Astrocyte (in vitro differentiated cells and primary cell): Measurements from ENCODE around the gene RALB. TPM values are rescaled to one million over a fixed set of nuclear protein-coding genes. Genes with fewer than 3 reads are reported as not detected.
A peak's percentile ranks its signal among the peaks of the same experiment; 100 is the strongest.

Experiments
- DNase-seq: peaks from one replicate; pipeline ENCODE4 v3.0.0-alpha.2; 2010; ENCODE audit warnings: low read depth
- FAIRE-seq: peaks from 2 replicates; lab custom pipeline; 2011; peaks lifted over from hg19 to GRCh38; lab: Jason Lieb, UNC
- H2AFZ ChIP-seq: 2 replicates; pipeline ENCODE4 v1.6.0; 2012; ENCODE audit warnings: low read depth, low read length, inconsistent platforms
- H3K27ac ChIP-seq: 2 replicates; pipeline ENCODE4 v1.5.1; 2011; ENCODE audit warnings: low read depth, low read length, inconsistent platforms
- H3K27me3 ChIP-seq: 2 replicates; pipeline ENCODE4 v1.6.0; 2011; ENCODE audit warnings: low read length, inconsistent platforms; ENCODE audit not compliant: insufficient read depth
- H3K36me3 ChIP-seq: 2 replicates; pipeline ENCODE4 v1.5.1; 2011; ENCODE audit warnings: low read length, inconsistent platforms; ENCODE audit not compliant: insufficient read depth
- H3K4me1 ChIP-seq: 2 replicates; pipeline ENCODE4 v1.5.1; 2011; ENCODE audit warnings: low read length, inconsistent platforms; ENCODE audit not compliant: insufficient read depth
- H3K4me2 ChIP-seq: 2 replicates; pipeline ENCODE4 v1.6.0; 2012; ENCODE audit warnings: low read length, inconsistent platforms
- H3K4me3 ChIP-seq: 2 replicates; pipeline ENCODE4 v1.5.1; 2011; ENCODE audit warnings: low read depth, mild to moderate bottlenecking, low read length, inconsistent platforms; ENCODE audit not compliant: insufficient read depth
- H3K79me2 ChIP-seq: 2 replicates; pipeline ENCODE4 v1.6.0; 2012; ENCODE audit warnings: mild to moderate bottlenecking, low read length, inconsistent platforms; ENCODE audit not compliant: insufficient read depth
- H3K9ac ChIP-seq: 2 replicates; pipeline ENCODE4 v1.6.0; 2012; ENCODE audit warnings: mild to moderate bottlenecking, low read length, inconsistent platforms
- H3K9me3 ChIP-seq: 2 replicates; pipeline ENCODE4 v1.5.1; 2012; ENCODE audit warnings: low read depth, mild to moderate bottlenecking, low read length, inconsistent platforms; ENCODE audit not compliant: insufficient read depth
- H4K20me1 ChIP-seq: 2 replicates; pipeline ENCODE4 v1.6.0; 2012; ENCODE audit warnings: low read length, inconsistent platforms; ENCODE audit not compliant: insufficient read depth
- H3K27ac Mint-ChIP-seq: one replicate; pipeline ENCODE4 v1.8.0; 2021; ENCODE audit warnings: mild to moderate bottlenecking, mixed read lengths; ENCODE audit not compliant: unreplicated experiment
- H3K27me3 Mint-ChIP-seq: one replicate; pipeline ENCODE4 v1.8.0; 2021; ENCODE audit warnings: low read depth, mixed read lengths; ENCODE audit not compliant: unreplicated experiment
- H3K36me3 Mint-ChIP-seq: one replicate; pipeline ENCODE4 v1.8.0; 2021; ENCODE audit warnings: low read depth, mixed read lengths; ENCODE audit not compliant: unreplicated experiment
- H3K4me1 Mint-ChIP-seq: one replicate; pipeline ENCODE4 v1.8.0; 2021; ENCODE audit warnings: low read depth, mixed read lengths; ENCODE audit not compliant: unreplicated experiment
- H3K4me3 Mint-ChIP-seq: one replicate; pipeline ENCODE4 v1.8.0; 2021; ENCODE audit warnings: mild to moderate bottlenecking, moderate library complexity, mixed read lengths; ENCODE audit not compliant: unreplicated experiment
- H3K9me3 Mint-ChIP-seq: one replicate; pipeline ENCODE4 v1.8.0; 2021; ENCODE audit warnings: mild to moderate bottlenecking, mixed read lengths; ENCODE audit not compliant: unreplicated experiment
- CTCF ChIP-seq: IDR thresholded peaks from 2 replicates; pipeline ENCODE4 v1.5.1; 2011; ENCODE audit warnings: low read depth, mild to moderate bottlenecking, inconsistent platforms, low read length, moderate library complexity; ENCODE audit not compliant: insufficient read depth
- EZH2 ChIP-seq: IDR thresholded peaks from 2 replicates; pipeline ENCODE4 v1.6.1; 2012; ENCODE audit warnings: mild to moderate bottlenecking, low read length, inconsistent platforms; ENCODE audit not compliant: insufficient read depth
- total RNA-seq: library from RNA; stranded (reverse); gene quantifications from 2 replicates; pipeline ENCODE4 v1.2.1, GENCODE V29; 2021

The RALB gene
- total RNA-seq, 1 donor from 2014 or later: 44.5 TPM

GRCh38 chr2:120323807-120324399 lies 71.3 kb downstream of the RALB start:
- Histone ChIP-seq H3K9ac (no peak overlapping the region), H3K36me3 (no peaks in the 10 kb centered on the region), H3K4me3 (no peak overlapping the region), H3K27ac (no peak overlapping the region), H3K27me3 (peaks cover 25% of the 10 kb centered on the region), H3K79me2 (no peaks in the 10 kb centered on the region), H4K20me1 (no peaks in the 10 kb centered on the region), H2AFZ (no peak overlapping the region), H3K9me3 (no peaks in the 10 kb centered on the region), H3K4me1 (no peaks in the 10 kb centered on the region), H3K4me2 (no peak overlapping the region)
- Mint-ChIP-seq H3K4me3 (no peak overlapping the region), H3K9me3 (peaks cover 3% of the 10 kb centered on the region), H3K27ac (peak overlapping the region; percentile 58), H3K27me3 (peaks cover 75% of the 10 kb centered on the region), H3K4me1 (peaks cover 5% of the 10 kb centered on the region), H3K36me3 (no peaks in the 10 kb centered on the region)
- no peak for TF ChIP-seq EZH2
- TF ChIP-seq CTCF: no peak
- FAIRE-seq (no peak), DNase-seq (peak; percentile 34)

DNA sequence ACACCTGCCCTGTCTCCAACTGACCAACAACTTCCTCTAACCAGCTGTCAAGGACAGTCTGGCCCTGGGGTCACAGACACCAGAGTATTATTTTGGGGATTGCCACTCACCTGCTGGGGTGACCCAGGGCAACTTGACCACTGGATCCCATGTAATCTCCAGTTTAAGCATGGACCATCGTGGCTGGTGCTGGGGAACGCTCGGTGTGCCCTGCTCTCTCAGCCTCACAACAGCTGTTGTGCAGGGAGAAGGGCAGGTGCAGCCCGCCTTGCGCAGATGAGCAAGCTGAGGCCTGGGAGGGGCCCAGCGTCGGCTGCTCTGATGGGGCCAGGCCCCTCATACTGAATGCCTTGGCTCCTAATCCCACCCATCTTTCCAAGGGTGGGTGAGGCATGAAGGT lies 72.3 kb downstream of the RALB start:
- Mint-ChIP-seq H3K27ac (no peak overlapping the region), H3K4me3 (no peak overlapping the region)

More for the DNA sequence above, 72.3 kb downstream of the RALB start:
- Histone ChIP-seq H3K27ac (no peak overlapping the region), H3K4me1 (no peaks in the 10 kb centered on the region), H2AFZ (no peak overlapping the region), H3K4me3 (no peak overlapping the region), H3K9ac (no peak overlapping the region), H3K4me2 (no peak overlapping the region), H3K36me3 (no peaks in the 10 kb centered on the region), H3K27me3 (peaks cover 33% of the 10 kb centered on the region), H3K79me2 (no peaks in the 10 kb centered on the region), H3K9me3 (no peaks in the 10 kb centered on the region), H4K20me1 (no peaks in the 10 kb centered on the region)
- Mint-ChIP-seq H3K27me3 (peaks cover 76% of the 10 kb centered on the region), H3K9me3 (peaks cover 3% of the 10 kb centered on the region), H3K4me1 (peaks cover 5% of the 10 kb centered on the region), H3K36me3 (no peaks in the 10 kb centered on the region)
- no peak for TF ChIP-seq EZH2
- no peak for TF ChIP-seq CTCF
- FAIRE-seq (no peak), DNase-seq (no peak)
